Endothelial cell of umbilical vein (primary cell): ENCODE measurements around the gene TNFAIP6. TPM values are rescaled to one million over a fixed set of nuclear protein-coding genes. Genes with fewer than 3 reads are reported as not detected.

Source experiments
- BruUV-seq: library from RNA; stranded (reverse); fragments of 400-500 nt; replicated peaks from 2 replicates; lab custom pipeline; 2021; lab: Mats Ljungman, UMichigan
- CTCF ChIA-PET: fragments of 300-600, 350-600 bp; sonication (Branson Sonifier 250); formaldehyde crosslinking; loops from one replicate; lab custom pipeline; 2021; ENCODE audit warnings: antibody characterized with exemption, inconsistent platforms; lab: Charles Lee
- POLR2A ChIA-PET: fragments of 300-600, 350-600 bp; sonication (Branson Sonifier 250); formaldehyde crosslinking; loops from one replicate; lab custom pipeline; 2021; ENCODE audit warnings: antibody characterized with exemption, inconsistent platforms; lab: Charles Lee
- DNase-seq: peaks from one replicate; pipeline ENCODE4 v3.0.0-alpha.2; 2011; ENCODE audit warnings: low read depth, low spot score
- FAIRE-seq: peaks from 2 replicates; lab custom pipeline; 2011; peaks lifted over from hg19 to GRCh38; lab: Jason Lieb, UNC
- H2AFZ ChIP-seq: 2 replicates; pipeline ENCODE4 v1.6.0; 2012; ENCODE audit warnings: low read depth, low read length, control low read depth, inconsistent platforms
- H3K27ac ChIP-seq: 2 replicates; pipeline ENCODE4 v1.5.1; 2011; ENCODE audit warnings: low read depth, mild to moderate bottlenecking, control low read depth, low read length, moderate library complexity; ENCODE audit not compliant: insufficient read depth
- H3K27me3 ChIP-seq, 2 experiments: 2 replicates each; pipeline versions ENCODE4 v1.6.0 to v1.6.1; 2011; ENCODE audit warnings: low read length in 2 of 2, mixed read lengths in 1 of 2; ENCODE audit not compliant: control insufficient read depth in 2 of 2, insufficient read depth in 2 of 2
- H3K36me3 ChIP-seq, 2 experiments: 2 replicates in 1 of 2; 3 replicates in 1 of 2; pipeline ENCODE4 v1.5.1; 2011; ENCODE audit warnings: low read length in 2 of 2, mild to moderate bottlenecking in 1 of 2, moderate library complexity in 1 of 2; ENCODE audit not compliant: control insufficient read depth in 2 of 2, insufficient read depth in 2 of 2; ENCODE audit errors: extremely low read depth in 1 of 2
- H3K4me1 ChIP-seq: 3 replicates; pipeline ENCODE4 v1.5.1; 2011; ENCODE audit warnings: mild to moderate bottlenecking, low read length; ENCODE audit not compliant: control insufficient read depth, insufficient read depth; ENCODE audit errors: extremely low read depth
- H3K4me2 ChIP-seq: 2 replicates; pipeline ENCODE4 v1.6.1; 2011; ENCODE audit warnings: low read length, control low read depth, mixed read lengths; ENCODE audit not compliant: insufficient read depth
- H3K4me3 ChIP-seq, 3 experiments: fragments of 200-600 bp in 1 of 3; sonication (generic), shearing (Covaris generic) in 1 of 3; replicated peaks in 1 of 3; 2 replicates each; pipeline ENCODE4 v1.5.1; 2011 to 2016; ENCODE audit warnings: control low read depth in 3 of 3, low read length in 3 of 3, mild to moderate bottlenecking in 2 of 3, inconsistent platforms in 1 of 3, low read depth in 1 of 3, moderate library complexity in 1 of 3; ENCODE audit not compliant: insufficient read depth in 1 of 3
- H3K79me2 ChIP-seq: 2 replicates; pipeline ENCODE4 v1.6.0; 2012; ENCODE audit warnings: low read length, inconsistent platforms; ENCODE audit not compliant: control insufficient read depth, insufficient read depth
- H3K9ac ChIP-seq: replicated peaks from 2 replicates; pipeline ENCODE3; 2011; ENCODE audit warnings: low read length, control low read depth; ENCODE audit not compliant: insufficient read depth; ENCODE audit errors: extremely low read depth
- H3K9me1 ChIP-seq: replicated peaks from 3 replicates; pipeline ENCODE4 v1.6.0; 2011; ENCODE audit warnings: mild to moderate bottlenecking, low read length; ENCODE audit not compliant: control insufficient read depth, insufficient read depth; ENCODE audit errors: extremely low read depth
- H3K9me3 ChIP-seq: replicated peaks from 2 replicates; pipeline ENCODE4 v1.5.1; 2012; ENCODE audit warnings: low read length, inconsistent platforms; ENCODE audit not compliant: control insufficient read depth, insufficient read depth
- H4K20me1 ChIP-seq: replicated peaks from 2 replicates; pipeline ENCODE3; 2011; ENCODE audit warnings: mild to moderate bottlenecking, low read length; ENCODE audit not compliant: control insufficient read depth, insufficient read depth; ENCODE audit errors: extremely low read depth
- GATA2 ChIP-seq: IDR thresholded peaks from 2 replicates; pipeline ENCODE4 v1.7.0; 2011; ENCODE audit warnings: low read depth, mild to moderate bottlenecking, moderate library complexity, mixed read lengths, low read length; ENCODE audit not compliant: insufficient read length, insufficient read depth
- JUN ChIP-seq: IDR thresholded peaks from 2 replicates; pipeline ENCODE4 v1.6.1; 2011; ENCODE audit warnings: borderline replicate concordance, low read depth; ENCODE audit not compliant: insufficient read length, insufficient read depth
- MAX ChIP-seq: IDR thresholded peaks from 2 replicates; pipeline ENCODE4 v1.6.1; 2011; ENCODE audit not compliant: insufficient read depth, insufficient read length
- MYC ChIP-seq: IDR thresholded peaks from one replicate; pipeline ENCODE4 v1.6.1; 2011; ENCODE audit warnings: mild to moderate bottlenecking, low read depth, low read length
- POLR2A ChIP-seq: IDR thresholded peaks from 2 replicates; pipeline ENCODE4 v1.6.1; 2012; ENCODE audit warnings: low read depth, mild to moderate bottlenecking, control low read depth, low read length
- POLR2AphosphoS5 ChIP-seq: IDR thresholded peaks from 2 replicates; pipeline ENCODE4 v1.6.1; 2012; ENCODE audit warnings: low read depth, mild to moderate bottlenecking, control low read depth, low read length, moderate library complexity; ENCODE audit not compliant: insufficient read depth
- dilution Hi-C: fragments of 300-500 bp; cut with MboI; formaldehyde crosslinking; loops from one replicate; pipeline ENCODE4 v1.15.0; 2019; ENCODE audit warnings: low sequenced_read_pairs; ENCODE audit not compliant: extremely low pct_ligation_motif_present
- intact Hi-C: fragments of 100-400 bp; cut with micrococcal nuclease; formaldehyde crosslinking; loops from one replicate; pipeline ENCODE4 v1.10.0; 2022
- polyA plus RNA-seq, 4 experiments: library from polyadenylated mRNA; depleted of rRNA in 3 of 4; stranded (reverse) in 3 of 4; unstranded in 1 of 4; fragments of >200 nt; gene quantifications; 2 replicates each; pipeline versions ENCODE4 v1.2.1 to v1.2.3, GENCODE V29; 2011 to 2012; ENCODE audit warnings: missing spikeins in 1 of 4
- total RNA-seq: library from RNA; stranded (reverse); gene quantifications from 2 replicates; pipeline ENCODE4 v1.2.3, GENCODE V29; 2021
- TF ChIP-seq, protein P1 (sequence below), 2 donors: IDR thresholded peaks; 1 replicate in 1 of 2; 2 replicates in 1 of 2; pipeline ENCODE4 v1.5.1; 2011; ENCODE audit warnings: low read length in 2 of 2, mild to moderate bottlenecking in 2 of 2, moderate library complexity in 2 of 2, control low read depth in 1 of 2, inconsistent platforms in 1 of 2, low read depth in 1 of 2; ENCODE audit not compliant: insufficient read depth in 1 of 2; ENCODE audit errors: extremely low read depth in 1 of 2

TNFAIP6 gene
- total and polyA plus RNA-seq, 2 donors (not counting 3 experiments of a cell fraction or from before 2014, with no cell fraction given), result not detected

- H3K79me2 ChIP-seq, result no peaks in the 10 kb centered on the region
- DNase-seq (no peak), FAIRE-seq (peak; percentile 15)
- H3K36me3 ChIP-seq, result no peaks in the 10 kb centered on the region
- no peaks in the 10 kb centered on the region for H3K9me1 ChIP-seq
- no peaks in the 10 kb centered on the region for H3K9me3 ChIP-seq
- TF ChIP-seq POLR2AphosphoS5, result no peak
- TF ChIP-seq, protein P1, sequence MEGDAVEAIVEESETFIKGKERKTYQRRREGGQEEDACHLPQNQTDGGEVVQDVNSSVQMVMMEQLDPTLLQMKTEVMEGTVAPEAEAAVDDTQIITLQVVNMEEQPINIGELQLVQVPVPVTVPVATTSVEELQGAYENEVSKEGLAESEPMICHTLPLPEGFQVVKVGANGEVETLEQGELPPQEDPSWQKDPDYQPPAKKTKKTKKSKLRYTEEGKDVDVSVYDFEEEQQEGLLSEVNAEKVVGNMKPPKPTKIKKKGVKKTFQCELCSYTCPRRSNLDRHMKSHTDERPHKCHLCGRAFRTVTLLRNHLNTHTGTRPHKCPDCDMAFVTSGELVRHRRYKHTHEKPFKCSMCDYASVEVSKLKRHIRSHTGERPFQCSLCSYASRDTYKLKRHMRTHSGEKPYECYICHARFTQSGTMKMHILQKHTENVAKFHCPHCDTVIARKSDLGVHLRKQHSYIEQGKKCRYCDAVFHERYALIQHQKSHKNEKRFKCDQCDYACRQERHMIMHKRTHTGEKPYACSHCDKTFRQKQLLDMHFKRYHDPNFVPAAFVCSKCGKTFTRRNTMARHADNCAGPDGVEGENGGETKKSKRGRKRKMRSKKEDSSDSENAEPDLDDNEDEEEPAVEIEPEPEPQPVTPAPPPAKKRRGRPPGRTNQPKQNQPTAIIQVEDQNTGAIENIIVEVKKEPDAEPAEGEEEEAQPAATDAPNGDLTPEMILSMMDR (IDR thresholded peaks at IDR 0.05; ENCODE audit: extremely low read depth in 1 of 2, insufficient read depth in 1 of 2, low read depth in 1 of 2, low read length in 2 of 2), result no peak
- intact Hi-C loops, result no loop called here
- H3K4me1 ChIP-seq, result no peaks in the 10 kb centered on the region
- no TSS peak for BruUV-seq
- H3K4me3 ChIP-seq, result no peak overlapping the region
- no peak overlapping the region for H3K27ac ChIP-seq
- no peak overlapping the region for H3K9ac ChIP-seq
- POLR2A ChIA-PET, result no interaction called here
- no peaks in the 10 kb centered on the region for H4K20me1 ChIP-seq
- dilution Hi-C loops, result no loop called here
- no peaks in the 10 kb centered on the region for H3K27me3 ChIP-seq
- H2AFZ ChIP-seq, result no peak overlapping the region
- CTCF ChIA-PET, result interaction anchor here (1.0 to 2.2 kb wide), 2 partner anchors 14 to 24 kb away, joined by 3 to 5 read pairs; no protein-coding TSS in a partner anchor
- no peak overlapping the region for H3K4me2 ChIP-seq
These were observed 4.4 kb downstream of the TNFAIP6 start for GRCh38 chr2:151361674-151362370.

- Histone ChIP-seq H3K79me2 (no peaks in the 10 kb centered on the region), H3K27me3 (no peaks in the 10 kb centered on the region), H3K4me1 (no peaks in the 10 kb centered on the region), H3K9me3 (no peaks in the 10 kb centered on the region), H3K9ac (no peak overlapping the region), H3K9me1 (no peaks in the 10 kb centered on the region), H4K20me1 (no peaks in the 10 kb centered on the region), H3K27ac (no peak overlapping the region), H2AFZ (peak overlapping the region; percentile 21), H3K4me3 (no peak overlapping the region), H3K36me3 (no peaks in the 10 kb centered on the region), H3K4me2 (no peak overlapping the region)
- ChIA-PET CTCF (interaction anchor here (1.6 kb wide), 1 partner anchor 66 kb away, joined by 4 read pairs; no protein-coding TSS in a partner anchor), POLR2A (no interaction called here)
- TF ChIP-seq, protein P1 (IDR thresholded peaks at IDR 0.05; ENCODE audit: extremely low read depth in 1 of 2, insufficient read depth in 1 of 2, low read depth in 1 of 2, low read length in 2 of 2), result no peak
- TF ChIP-seq JUN (no peak), MYC (no peak), POLR2A (no peak), GATA2 (no peak), MAX (no peak)
- dilution Hi-C loops, result no loop called here
- DNase-seq (peak; percentile 40), FAIRE-seq (no peak)
- BruUV-seq, result no TSS peak
- intact Hi-C loops, result no loop called here
These were observed 6.3 kb downstream of the TNFAIP6 start for GRCh38 chr2:151363709-151364108.
